HG03097 (cell line): Measurements from ENCODE around the gene SHMT2.
A peak's percentile ranks its signal among the peaks of the same experiment; 100 is the strongest.

Source experiments
- ATAC-seq: cut with Tn5 transposase; IDR thresholded peaks from one replicate; pipeline ENCODE4 v1.9.1; 2021; ENCODE audit not compliant: unreplicated experiment, low FRiP score

Gene SHMT2

GRCh38 chr12:57224973-57225679 lies 4.4 kb upstream of the SHMT2 start:
- no peak for ATAC-seq

DNA sequence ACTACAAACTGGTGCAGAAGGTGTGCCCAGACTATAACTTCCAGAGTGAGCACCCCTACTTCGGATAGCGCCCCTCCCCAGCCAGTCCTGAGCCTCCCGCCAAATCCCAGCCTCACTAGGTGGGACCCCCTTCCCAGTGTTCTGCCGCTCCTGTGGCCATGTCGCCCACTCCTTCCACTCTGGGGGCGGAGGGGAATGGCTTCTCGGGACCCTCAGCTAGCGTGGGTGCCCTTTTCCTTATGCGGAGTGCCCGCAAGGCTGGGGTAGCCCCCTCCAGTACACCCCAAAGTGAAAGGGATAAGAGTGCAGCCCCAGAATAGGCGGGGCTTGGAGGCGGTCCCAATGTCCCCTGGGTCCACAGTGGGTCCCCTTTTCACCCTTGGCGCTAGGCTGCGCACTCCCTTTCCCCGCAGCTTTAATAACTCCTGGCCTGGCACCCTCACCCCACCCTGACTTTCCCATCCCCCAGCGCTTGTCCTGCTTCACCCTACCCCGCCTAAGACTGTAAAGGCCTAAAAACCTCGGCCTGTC lies 3.8 kb upstream of the SHMT2 start:
- ATAC-seq: no peak

DNA sequence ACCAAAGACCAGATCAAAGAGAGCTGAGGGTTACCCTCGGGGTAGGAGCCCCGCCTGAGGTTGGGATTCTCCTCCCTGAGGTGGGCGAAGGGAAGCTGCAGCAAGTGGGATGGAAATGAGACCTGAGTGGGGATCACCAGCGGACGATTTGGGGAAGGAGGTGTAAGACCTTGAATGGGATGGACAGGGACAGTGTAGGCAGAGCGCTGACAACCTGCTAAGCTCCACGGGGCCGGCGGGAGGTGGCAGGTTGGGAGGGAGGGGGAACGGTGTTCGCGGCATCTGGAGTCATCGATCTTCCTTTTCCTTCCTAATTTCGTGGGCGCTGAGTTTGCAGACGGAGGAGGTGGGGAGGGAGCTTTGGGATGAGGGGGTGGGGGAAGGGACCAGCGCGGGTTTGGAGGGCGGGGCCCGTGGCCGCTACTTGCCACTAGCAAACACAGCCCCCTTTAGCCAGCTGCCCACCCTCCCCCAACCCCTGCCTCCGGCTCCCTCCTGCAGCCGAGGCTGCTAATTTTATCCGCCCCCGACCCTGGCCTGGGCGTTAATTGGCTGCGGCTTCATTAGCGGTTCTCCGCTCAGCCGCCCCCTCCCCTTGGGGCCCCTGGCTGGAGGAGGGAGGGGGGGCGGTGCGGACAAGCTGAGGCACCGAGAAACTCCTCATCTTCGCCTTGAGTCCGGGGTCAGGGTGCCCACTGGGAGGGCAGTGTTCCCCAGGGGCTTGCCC lies 2.8 kb upstream of the SHMT2 start:
- no peak for ATAC-seq

- no peak for ATAC-seq
Observed at GRCh38 chr12:57227315-57228115, 2.0 kb upstream of the SHMT2 start.

DNA sequence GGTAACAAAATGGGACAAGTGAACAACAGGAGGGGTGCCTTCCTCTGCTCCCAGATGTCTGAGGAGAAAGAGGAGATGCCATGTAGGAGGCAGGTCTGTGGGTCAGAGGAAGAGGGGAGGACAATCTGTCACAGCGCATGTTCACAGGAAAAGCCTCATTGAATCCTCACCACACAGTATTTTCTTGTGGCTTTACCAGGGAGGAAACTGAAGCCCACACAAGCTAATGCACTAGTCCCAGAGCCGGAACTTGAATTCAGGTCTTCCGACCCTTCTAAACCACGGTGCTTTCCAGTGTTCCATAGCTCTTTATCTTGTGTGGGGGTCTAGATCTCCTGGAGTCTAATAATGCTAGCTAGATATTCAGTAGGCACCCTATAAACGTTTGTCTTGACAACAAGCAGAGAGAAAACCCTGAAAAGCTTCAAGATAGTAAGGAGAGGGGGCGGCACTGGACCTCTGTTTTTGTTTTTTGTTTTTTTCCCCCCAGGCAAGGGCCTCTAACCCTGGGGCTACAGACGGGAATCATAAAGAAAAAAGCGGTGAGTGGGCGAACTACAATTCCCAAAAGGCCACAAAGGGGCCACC lies 371 bp upstream of the SHMT2 start:
- peak; percentile 14 for ATAC-seq

DNA sequence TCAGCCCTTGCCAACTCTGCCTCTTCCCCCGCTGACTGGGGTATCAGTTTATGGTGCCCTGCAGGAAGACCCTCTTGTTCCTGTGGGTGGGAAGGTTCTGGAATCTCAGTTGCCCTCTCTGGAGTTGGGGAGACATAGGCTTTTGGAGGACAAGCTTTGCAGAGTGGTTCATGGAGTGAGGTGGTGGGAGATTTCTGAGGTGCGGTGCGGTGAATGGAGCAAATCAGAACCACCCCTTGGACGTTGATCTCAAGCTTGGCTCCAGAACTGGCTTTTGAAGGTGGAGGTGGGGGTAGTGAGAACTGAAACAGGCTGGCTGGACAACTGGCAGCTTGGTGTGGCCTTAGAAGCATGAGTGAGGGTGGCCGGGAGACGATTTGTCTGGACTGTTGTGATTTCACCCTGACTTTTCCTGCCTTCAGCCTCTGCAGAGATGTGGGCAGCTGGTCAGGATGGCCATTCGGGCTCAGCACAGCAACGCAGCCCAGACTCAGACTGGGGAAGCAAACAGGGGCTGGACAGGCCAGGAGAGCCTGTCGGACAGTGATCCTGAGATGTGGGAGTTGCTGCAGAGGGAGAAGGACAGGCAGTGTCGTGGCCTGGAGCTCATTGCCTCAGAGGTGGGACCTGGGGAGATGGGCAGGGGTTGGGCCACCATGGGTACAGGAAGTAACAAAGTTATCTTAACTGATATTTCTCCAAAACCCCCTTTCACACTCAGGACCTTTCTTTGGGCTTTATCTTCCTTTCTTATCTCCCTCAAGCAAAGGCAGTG lies 1.1 kb downstream of the SHMT2 start:
- no peak for ATAC-seq

- no peak for ATAC-seq
Observed at GRCh38 chr12:57231276-57232021, 1.9 kb downstream of the SHMT2 start.

DNA sequence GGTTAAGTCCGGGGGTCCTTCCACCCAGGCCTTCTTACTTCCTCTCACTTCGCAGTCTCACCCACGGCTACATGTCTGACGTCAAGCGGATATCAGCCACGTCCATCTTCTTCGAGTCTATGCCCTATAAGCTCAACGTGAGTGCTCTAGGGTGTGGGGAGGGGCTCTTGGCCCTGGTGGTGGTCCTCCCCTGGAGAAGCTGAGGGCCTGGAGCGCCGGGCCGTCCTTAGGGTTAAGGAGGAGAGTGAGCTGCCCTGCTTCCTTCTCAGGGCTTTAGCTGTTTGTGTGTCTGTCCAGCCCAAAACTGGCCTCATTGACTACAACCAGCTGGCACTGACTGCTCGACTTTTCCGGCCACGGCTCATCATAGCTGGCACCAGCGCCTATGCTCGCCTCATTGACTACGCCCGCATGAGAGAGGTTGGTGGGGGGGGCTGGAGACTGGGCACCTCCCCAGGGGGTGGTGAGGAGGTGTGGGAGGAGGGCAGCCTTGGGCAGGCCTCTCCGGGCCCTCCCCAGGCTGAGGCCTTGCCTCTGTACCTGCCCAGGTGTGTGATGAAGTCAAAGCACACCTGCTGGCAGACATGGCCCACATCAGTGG lies 2.7 kb downstream of the SHMT2 start:
- no peak for ATAC-seq

- no peak for ATAC-seq
Observed at GRCh38 chr12:57233357-57234232, 4.1 kb downstream of the SHMT2 start.

DNA sequence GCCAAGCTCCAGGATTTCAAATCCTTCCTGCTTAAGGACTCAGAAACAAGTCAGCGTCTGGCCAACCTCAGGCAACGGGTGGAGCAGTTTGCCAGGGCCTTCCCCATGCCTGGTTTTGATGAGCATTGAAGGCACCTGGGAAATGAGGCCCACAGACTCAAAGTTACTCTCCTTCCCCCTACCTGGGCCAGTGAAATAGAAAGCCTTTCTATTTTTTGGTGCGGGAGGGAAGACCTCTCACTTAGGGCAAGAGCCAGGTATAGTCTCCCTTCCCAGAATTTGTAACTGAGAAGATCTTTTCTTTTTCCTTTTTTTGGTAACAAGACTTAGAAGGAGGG lies 4.7 kb downstream of the SHMT2 start:
- no peak for ATAC-seq

GRCh38 chr12:57234571-57235016 lies 5.1 kb downstream of the SHMT2 start:
- ATAC-seq: no peak

DNA sequence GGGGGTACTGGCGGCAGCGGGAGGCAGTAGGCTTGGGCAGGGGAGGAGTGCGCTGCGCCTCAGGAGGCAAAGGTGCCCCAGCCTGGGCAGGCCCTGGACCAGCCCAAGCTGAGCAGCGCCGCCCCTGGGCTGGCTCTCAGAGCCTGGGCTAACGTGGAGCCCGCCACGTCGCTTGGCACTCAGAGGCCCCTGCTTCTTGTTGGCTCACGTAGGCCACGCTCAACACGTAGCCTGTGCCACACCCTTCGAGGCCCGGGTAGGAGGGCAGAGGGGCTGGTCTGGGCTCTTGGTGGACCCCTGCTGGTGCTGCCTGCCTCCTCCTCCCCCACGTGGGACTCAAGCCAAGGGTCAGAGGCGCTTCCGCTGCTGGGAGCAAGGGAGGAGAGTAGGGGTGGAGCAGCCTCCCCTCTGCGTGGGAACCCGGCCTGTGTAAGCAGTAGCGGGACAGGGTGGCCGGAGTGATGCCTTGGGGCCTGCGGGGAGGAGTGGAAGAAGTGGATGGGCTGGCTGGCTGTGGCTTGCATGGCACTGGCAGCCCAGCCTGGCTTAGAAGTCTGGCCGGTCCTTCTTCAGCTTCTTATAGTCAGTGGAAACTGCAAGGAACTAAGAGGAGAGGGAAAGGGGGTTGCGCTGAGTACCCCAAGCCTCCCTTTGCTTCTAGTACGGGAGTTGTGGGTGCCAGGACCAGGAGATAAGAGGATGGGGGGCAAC lies 5.7 kb downstream of the SHMT2 start:
- no peak for ATAC-seq

DNA sequence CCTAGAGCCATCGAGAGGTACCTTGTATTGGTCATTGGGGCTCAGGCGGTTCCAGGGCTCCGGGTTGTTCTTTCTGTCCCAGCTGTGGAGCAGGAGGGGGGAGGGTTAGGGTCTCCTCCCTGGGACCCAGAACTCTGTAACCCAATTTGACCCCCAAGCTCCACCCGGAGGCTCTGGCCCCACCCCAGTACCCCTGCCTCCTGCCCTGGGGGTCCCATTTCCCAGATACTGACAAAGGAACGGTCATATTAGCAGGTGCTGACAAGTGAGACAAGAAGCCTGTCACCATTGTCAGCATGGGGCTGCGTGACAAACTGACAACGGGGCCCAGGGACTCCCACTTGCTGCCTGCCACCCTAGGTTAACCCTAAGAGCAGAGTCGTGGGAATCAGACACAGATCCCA lies 6.2 kb downstream of the SHMT2 start:
- ATAC-seq: no peak

GRCh38 chr12:57236201-57236924 lies 6.9 kb downstream of the SHMT2 start:
- ATAC-seq: no peak

- no peak for ATAC-seq
Observed at GRCh38 chr12:57236925-57237595, 7.5 kb downstream of the SHMT2 start.

GRCh38 chr12:57237596-57237931 lies 8.1 kb downstream of the SHMT2 start:
- no peak for ATAC-seq
